ENCODE data around the gene LRRC72. TPM values are rescaled to one million over a fixed set of nuclear protein-coding genes. Genes with fewer than 3 reads are reported as not detected.

LRRC72 gene
- total and polyA plus RNA-seq, 2 experiments from 2014 or later = not detected

DNA sequence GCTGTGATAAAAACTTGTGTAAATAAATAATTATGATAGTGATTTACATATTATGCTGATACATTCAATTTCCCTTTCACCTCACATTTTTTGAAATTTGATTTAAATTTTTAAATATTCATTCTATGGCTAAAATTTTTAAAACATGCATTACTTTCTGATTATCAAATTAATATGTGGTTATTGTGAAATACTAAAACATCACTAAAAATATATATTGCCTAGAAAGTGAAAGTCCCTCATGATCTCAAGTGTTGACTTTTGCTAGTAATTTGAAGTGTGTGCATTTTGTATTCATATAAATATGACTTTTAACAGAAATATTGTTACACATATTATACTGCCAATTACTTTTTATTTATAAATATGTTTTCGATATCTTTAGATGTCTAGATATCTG, 3.1 kb downstream of the LRRC72 start:
- DNase-seq (ENCODE audit: low spot score) = no peak
- Histone ChIP-seq H3K27ac (ENCODE audit: low read depth) (no peak overlapping the region), H3F3A (replicated peaks; ENCODE audit: low read depth) (no peaks in the 10 kb centered on the region), H3K4me3 (no peak overlapping the region), H3K9me2 (ENCODE audit: insufficient read depth) (no peaks in the 10 kb centered on the region), H3K4me2 (no peak overlapping the region), H4K20me1 (replicated peaks; ENCODE audit: insufficient read depth) (no peaks in the 10 kb centered on the region), H3K4me1 (ENCODE audit: insufficient read depth) (no peaks in the 10 kb centered on the region), H2AFZ (no peak overlapping the region), H3K27me3 (ENCODE audit: insufficient read depth) (no peaks in the 10 kb centered on the region), H3K36me3 (ENCODE audit: insufficient read depth) (no peaks in the 10 kb centered on the region), H3K79me2 (replicated peaks; ENCODE audit: insufficient read depth) (no peaks in the 10 kb centered on the region)
- Mint-ChIP-seq H3K27ac (no peak overlapping the region), H3K27me3 (ENCODE audit: insufficient read depth, low read depth, poor library complexity) (peaks cover 3% of the 10 kb centered on the region), H3K4me3 (no peak overlapping the region), H3K9me3 (no peaks in the 10 kb centered on the region), H3K36me3 (ENCODE audit: low read depth) (no peaks in the 10 kb centered on the region), H3K4me1 (peaks cover 6% of the 10 kb centered on the region)
- no peak for TF ChIP-seq NANOG (IDR thresholded peaks at IDR 0.05; ENCODE audit: borderline replicate concordance)
- TF ChIP-seq, protein P1, sequence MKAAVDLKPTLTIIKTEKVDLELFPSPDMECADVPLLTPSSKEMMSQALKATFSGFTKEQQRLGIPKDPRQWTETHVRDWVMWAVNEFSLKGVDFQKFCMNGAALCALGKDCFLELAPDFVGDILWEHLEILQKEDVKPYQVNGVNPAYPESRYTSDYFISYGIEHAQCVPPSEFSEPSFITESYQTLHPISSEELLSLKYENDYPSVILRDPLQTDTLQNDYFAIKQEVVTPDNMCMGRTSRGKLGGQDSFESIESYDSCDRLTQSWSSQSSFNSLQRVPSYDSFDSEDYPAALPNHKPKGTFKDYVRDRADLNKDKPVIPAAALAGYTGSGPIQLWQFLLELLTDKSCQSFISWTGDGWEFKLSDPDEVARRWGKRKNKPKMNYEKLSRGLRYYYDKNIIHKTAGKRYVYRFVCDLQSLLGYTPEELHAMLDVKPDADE (IDR thresholded peaks at IDR 0.05) = no peak
- TF ChIP-seq JUNB (IDR thresholded peaks at IDR 0.05; ENCODE audit: unreplicated experiment) = no peak
- TF ChIP-seq, protein P2, sequence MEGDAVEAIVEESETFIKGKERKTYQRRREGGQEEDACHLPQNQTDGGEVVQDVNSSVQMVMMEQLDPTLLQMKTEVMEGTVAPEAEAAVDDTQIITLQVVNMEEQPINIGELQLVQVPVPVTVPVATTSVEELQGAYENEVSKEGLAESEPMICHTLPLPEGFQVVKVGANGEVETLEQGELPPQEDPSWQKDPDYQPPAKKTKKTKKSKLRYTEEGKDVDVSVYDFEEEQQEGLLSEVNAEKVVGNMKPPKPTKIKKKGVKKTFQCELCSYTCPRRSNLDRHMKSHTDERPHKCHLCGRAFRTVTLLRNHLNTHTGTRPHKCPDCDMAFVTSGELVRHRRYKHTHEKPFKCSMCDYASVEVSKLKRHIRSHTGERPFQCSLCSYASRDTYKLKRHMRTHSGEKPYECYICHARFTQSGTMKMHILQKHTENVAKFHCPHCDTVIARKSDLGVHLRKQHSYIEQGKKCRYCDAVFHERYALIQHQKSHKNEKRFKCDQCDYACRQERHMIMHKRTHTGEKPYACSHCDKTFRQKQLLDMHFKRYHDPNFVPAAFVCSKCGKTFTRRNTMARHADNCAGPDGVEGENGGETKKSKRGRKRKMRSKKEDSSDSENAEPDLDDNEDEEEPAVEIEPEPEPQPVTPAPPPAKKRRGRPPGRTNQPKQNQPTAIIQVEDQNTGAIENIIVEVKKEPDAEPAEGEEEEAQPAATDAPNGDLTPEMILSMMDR (conservative IDR thresholded peaks at IDR 0.05; ENCODE audit: low read depth in 2 of 2) = no peak
- TF ChIP-seq ZNF331 (CRISPR knock-in tag; IDR thresholded peaks at IDR 0.05; ENCODE audit: low read depth) = no peak
- no peak for ATAC-seq

DNA sequence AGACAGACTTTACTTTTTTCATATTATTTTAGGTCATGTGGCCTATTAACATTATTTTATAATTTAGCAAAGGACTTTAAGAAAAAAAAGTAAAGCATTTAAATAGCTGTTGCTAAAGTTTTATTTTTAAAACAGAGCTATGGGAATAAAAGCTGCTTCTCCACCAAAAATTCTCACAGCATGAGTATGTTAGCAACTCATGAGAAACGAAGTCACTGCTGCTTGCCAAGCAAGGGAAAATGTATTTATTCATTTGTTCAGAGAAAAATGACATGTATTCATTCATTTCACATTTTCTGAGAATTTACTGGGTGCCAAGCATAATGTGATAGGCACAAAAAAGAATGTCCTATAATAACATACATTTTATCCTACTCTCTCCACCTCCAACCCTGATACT, 5.1 kb downstream of the LRRC72 start:
- H3K4me2 ChIP-seq = no peak overlapping the region
- no peak overlapping the region for H3K4me3 ChIP-seq
- no peaks in the 10 kb centered on the region for H3K9me2 ChIP-seq (ENCODE audit: insufficient read depth)
- no peaks in the 10 kb centered on the region for H3K27me3 ChIP-seq (ENCODE audit: insufficient read depth)
- no peak overlapping the region for H2AFZ ChIP-seq
- Mint-ChIP-seq H3K4me1 (peaks cover 6% of the 10 kb centered on the region), H3K27ac (no peak overlapping the region), H3K4me3 (no peak overlapping the region), H3K36me3 (ENCODE audit: low read depth) (no peaks in the 10 kb centered on the region), H3K9me3 (no peaks in the 10 kb centered on the region), H3K27me3 (ENCODE audit: insufficient read depth, low read depth, poor library complexity) (peaks cover 3% of the 10 kb centered on the region)
- no peaks in the 10 kb centered on the region for H3K36me3 ChIP-seq (ENCODE audit: insufficient read depth)
- H3K4me1 ChIP-seq (ENCODE audit: insufficient read depth) = no peaks in the 10 kb centered on the region
- no peak for DNase-seq (ENCODE audit: low spot score)
- H3K27ac ChIP-seq (ENCODE audit: low read depth) = no peak overlapping the region
- H3K79me2 ChIP-seq (replicated peaks; ENCODE audit: insufficient read depth) = no peaks in the 10 kb centered on the region
- no peaks in the 10 kb centered on the region for H4K20me1 ChIP-seq (replicated peaks; ENCODE audit: insufficient read depth)
- H3F3A ChIP-seq (replicated peaks; ENCODE audit: low read depth) = no peaks in the 10 kb centered on the region
- ATAC-seq = no peak
- no peak for TF ChIP-seq ZNF331 (CRISPR knock-in tag; IDR thresholded peaks at IDR 0.05; ENCODE audit: low read depth)
- no peak for TF ChIP-seq CREB1 (CRISPR knock-in tag; IDR thresholded peaks at IDR 0.05; ENCODE audit: low read depth)
- TF ChIP-seq, protein P3, sequence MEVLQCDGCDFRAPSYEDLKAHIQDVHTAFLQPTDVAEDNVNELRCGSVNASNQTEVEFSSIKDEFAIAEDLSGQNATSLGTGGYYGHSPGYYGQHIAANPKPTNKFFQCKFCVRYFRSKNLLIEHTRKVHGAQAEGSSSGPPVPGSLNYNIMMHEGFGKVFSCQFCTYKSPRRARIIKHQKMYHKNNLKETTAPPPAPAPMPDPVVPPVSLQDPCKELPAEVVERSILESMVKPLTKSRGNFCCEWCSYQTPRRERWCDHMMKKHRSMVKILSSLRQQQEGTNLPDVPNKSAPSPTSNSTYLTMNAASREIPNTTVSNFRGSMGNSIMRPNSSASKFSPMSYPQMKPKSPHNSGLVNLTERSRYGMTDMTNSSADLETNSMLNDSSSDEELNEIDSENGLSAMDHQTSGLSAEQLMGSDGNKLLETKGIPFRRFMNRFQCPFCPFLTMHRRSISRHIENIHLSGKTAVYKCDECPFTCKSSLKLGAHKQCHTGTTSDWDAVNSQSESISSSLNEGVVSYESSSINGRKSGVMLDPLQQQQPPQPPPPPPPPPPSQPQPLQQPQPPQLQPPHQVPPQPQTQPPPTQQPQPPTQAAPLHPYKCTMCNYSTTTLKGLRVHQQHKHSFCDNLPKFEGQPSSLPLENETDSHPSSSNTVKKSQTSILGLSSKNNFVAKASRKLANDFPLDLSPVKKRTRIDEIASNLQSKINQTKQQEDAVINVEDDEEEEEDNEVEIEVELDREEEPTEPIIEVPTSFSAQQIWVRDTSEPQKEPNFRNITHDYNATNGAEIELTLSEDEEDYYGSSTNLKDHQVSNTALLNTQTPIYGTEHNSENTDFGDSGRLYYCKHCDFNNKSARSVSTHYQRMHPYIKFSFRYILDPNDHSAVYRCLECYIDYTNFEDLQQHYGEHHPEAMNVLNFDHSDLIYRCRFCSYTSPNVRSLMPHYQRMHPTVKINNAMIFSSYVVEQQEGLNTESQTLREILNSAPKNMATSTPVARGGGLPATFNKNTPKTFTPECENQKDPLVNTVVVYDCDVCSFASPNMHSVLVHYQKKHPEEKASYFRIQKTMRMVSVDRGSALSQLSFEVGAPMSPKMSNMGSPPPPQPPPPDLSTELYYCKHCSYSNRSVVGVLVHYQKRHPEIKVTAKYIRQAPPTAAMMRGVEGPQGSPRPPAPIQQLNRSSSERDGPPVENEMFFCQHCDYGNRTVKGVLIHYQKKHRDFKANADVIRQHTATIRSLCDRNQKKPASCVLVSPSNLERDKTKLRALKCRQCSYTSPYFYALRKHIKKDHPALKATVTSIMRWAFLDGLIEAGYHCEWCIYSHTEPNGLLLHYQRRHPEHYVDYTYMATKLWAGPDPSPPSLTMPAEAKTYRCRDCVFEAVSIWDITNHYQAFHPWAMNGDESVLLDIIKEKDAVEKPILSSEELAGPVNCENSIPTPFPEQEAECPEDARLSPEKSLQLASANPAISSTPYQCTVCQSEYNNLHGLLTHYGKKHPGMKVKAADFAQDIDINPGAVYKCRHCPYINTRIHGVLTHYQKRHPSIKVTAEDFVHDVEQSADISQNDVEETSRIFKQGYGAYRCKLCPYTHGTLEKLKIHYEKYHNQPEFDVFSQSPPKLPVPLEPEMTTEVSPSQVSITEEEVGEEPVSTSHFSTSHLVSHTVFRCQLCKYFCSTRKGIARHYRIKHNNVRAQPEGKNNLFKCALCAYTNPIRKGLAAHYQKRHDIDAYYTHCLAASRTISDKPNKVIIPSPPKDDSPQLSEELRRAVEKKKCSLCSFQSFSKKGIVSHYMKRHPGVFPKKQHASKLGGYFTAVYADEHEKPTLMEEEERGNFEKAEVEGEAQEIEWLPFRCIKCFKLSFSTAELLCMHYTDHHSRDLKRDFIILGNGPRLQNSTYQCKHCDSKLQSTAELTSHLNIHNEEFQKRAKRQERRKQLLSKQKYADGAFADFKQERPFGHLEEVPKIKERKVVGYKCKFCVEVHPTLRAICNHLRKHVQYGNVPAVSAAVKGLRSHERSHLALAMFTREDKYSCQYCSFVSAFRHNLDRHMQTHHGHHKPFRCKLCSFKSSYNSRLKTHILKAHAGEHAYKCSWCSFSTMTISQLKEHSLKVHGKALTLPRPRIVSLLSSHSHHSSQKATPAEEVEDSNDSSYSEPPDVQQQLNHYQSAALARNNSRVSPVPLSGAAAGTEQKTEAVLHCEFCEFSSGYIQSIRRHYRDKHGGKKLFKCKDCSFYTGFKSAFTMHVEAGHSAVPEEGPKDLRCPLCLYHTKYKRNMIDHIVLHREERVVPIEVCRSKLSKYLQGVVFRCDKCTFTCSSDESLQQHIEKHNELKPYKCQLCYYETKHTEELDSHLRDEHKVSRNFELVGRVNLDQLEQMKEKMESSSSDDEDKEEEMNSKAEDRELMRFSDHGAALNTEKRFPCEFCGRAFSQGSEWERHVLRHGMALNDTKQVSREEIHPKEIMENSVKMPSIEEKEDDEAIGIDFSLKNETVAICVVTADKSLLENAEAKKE (CRISPR knock-in tag; IDR thresholded peaks at IDR 0.05) = no peak
- TF ChIP-seq, protein P4, sequence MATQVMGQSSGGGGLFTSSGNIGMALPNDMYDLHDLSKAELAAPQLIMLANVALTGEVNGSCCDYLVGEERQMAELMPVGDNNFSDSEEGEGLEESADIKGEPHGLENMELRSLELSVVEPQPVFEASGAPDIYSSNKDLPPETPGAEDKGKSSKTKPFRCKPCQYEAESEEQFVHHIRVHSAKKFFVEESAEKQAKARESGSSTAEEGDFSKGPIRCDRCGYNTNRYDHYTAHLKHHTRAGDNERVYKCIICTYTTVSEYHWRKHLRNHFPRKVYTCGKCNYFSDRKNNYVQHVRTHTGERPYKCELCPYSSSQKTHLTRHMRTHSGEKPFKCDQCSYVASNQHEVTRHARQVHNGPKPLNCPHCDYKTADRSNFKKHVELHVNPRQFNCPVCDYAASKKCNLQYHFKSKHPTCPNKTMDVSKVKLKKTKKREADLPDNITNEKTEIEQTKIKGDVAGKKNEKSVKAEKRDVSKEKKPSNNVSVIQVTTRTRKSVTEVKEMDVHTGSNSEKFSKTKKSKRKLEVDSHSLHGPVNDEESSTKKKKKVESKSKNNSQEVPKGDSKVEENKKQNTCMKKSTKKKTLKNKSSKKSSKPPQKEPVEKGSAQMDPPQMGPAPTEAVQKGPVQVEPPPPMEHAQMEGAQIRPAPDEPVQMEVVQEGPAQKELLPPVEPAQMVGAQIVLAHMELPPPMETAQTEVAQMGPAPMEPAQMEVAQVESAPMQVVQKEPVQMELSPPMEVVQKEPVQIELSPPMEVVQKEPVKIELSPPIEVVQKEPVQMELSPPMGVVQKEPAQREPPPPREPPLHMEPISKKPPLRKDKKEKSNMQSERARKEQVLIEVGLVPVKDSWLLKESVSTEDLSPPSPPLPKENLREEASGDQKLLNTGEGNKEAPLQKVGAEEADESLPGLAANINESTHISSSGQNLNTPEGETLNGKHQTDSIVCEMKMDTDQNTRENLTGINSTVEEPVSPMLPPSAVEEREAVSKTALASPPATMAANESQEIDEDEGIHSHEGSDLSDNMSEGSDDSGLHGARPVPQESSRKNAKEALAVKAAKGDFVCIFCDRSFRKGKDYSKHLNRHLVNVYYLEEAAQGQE (IDR thresholded peaks at IDR 0.05; ENCODE audit: unreplicated experiment) = no peak
- no peak for TF ChIP-seq POLR2AphosphoS5 (IDR thresholded peaks at IDR 0.05; ENCODE audit: low read depth)
